Neuron (in vitro differentiated cells): ENCODE data around the gene ANKRD31.
"Not testable (repeated sequence)": the region's sequence is repeated elsewhere in the genome, so short reads cannot be mapped to it uniquely, and the experiment has no call there.

Experiments
- H2AFZ ChIP-seq: one replicate; pipeline ENCODE4 v1.6.1; 2013; ENCODE audit warnings: low read depth, mild to moderate bottlenecking, inconsistent platforms, low read length, moderate library complexity
- H3K27me3 ChIP-seq: one replicate; pipeline ENCODE4 v1.6.1; 2013; ENCODE audit warnings: low read length; ENCODE audit not compliant: insufficient read depth
- H3K36me3 ChIP-seq: one replicate; pipeline ENCODE4 v1.6.1; 2013; ENCODE audit warnings: low read length; ENCODE audit not compliant: insufficient read depth
- H3K4me1 ChIP-seq: one replicate; pipeline ENCODE4 v1.6.1; 2013; ENCODE audit warnings: low read length; ENCODE audit not compliant: insufficient read depth
- H3K4me3 ChIP-seq: 2 replicates; pipeline ENCODE4 v1.5.1; 2013; ENCODE audit warnings: mild to moderate bottlenecking, low read length, moderate library complexity
- H3K9me3 ChIP-seq: one replicate; pipeline ENCODE4 v1.6.1; 2013; ENCODE audit warnings: low read length

The ANKRD31 gene

GRCh38 chr5:75250452-75250851 is 13.8 kb upstream of the ANKRD31 start:
- not testable (repeated sequence) for H3K4me3 ChIP-seq, H2AFZ ChIP-seq, H3K27me3 ChIP-seq, H3K9me3 ChIP-seq, H3K4me1 ChIP-seq, H3K36me3 ChIP-seq

- H3K4me3 ChIP-seq: no peak overlapping the region
- H3K27me3 ChIP-seq: no peaks in the 10 kb centered on the region
- no peaks in the 10 kb centered on the region for H3K4me1 ChIP-seq
- no peak overlapping the region for H2AFZ ChIP-seq
- no peaks in the 10 kb centered on the region for H3K9me3 ChIP-seq
- no peaks in the 10 kb centered on the region for H3K36me3 ChIP-seq
Measured at GRCh38 chr5:75245023-75245422, 8.3 kb upstream of the ANKRD31 start.

- no peak overlapping the region for H3K4me3 ChIP-seq
- H3K36me3 ChIP-seq: no peaks in the 10 kb centered on the region
- no peaks in the 10 kb centered on the region for H3K9me3 ChIP-seq
- no peaks in the 10 kb centered on the region for H3K4me1 ChIP-seq
- no peaks in the 10 kb centered on the region for H3K27me3 ChIP-seq
- H2AFZ ChIP-seq: no peak overlapping the region
Measured at GRCh38 chr5:75243510-75243909, 6.8 kb upstream of the ANKRD31 start.

- Histone ChIP-seq H3K4me1 (no peaks in the 10 kb centered on the region), H2AFZ (no peak overlapping the region), H3K27me3 (no peaks in the 10 kb centered on the region), H3K4me3 (no peak overlapping the region), H3K9me3 (no peaks in the 10 kb centered on the region), H3K36me3 (no peaks in the 10 kb centered on the region)
Measured at GRCh38 chr5:75243100-75243499, 6.4 kb upstream of the ANKRD31 start.

GRCh38 chr5:75242067-75242466 is 5.4 kb upstream of the ANKRD31 start:
- Histone ChIP-seq H3K4me3 (no peak overlapping the region), H3K27me3 (no peaks in the 10 kb centered on the region), H2AFZ (no peak overlapping the region), H3K4me1 (no peaks in the 10 kb centered on the region), H3K36me3 (no peaks in the 10 kb centered on the region), H3K9me3 (no peaks in the 10 kb centered on the region)

GRCh38 chr5:75239681-75240080 is 3.0 kb upstream of the ANKRD31 start:
- no peaks in the 10 kb centered on the region for H3K9me3 ChIP-seq
- no peak overlapping the region for H3K4me3 ChIP-seq
- H3K27me3 ChIP-seq: no peaks in the 10 kb centered on the region
- H3K4me1 ChIP-seq: peaks cover 10% of the 10 kb centered on the region
- H2AFZ ChIP-seq: no peak overlapping the region
- no peaks in the 10 kb centered on the region for H3K36me3 ChIP-seq

- Histone ChIP-seq H3K27me3 (no peaks in the 10 kb centered on the region), H3K9me3 (no peaks in the 10 kb centered on the region), H3K36me3 (no peaks in the 10 kb centered on the region), H3K4me1 (peaks cover 10% of the 10 kb centered on the region), H2AFZ (peak overlapping the region; percentile 47), H3K4me3 (peak overlapping the region; percentile 86)
Measured at GRCh38 chr5:75235711-75236110, 967 bp downstream of the ANKRD31 start.

GRCh38 chr5:75234251-75234650 is 2.4 kb downstream of the ANKRD31 start:
- no peak overlapping the region for H3K4me3 ChIP-seq
- peaks cover 10% of the 10 kb centered on the region for H3K4me1 ChIP-seq
- no peak overlapping the region for H2AFZ ChIP-seq
- H3K27me3 ChIP-seq: no peaks in the 10 kb centered on the region
- H3K9me3 ChIP-seq: no peaks in the 10 kb centered on the region
- H3K36me3 ChIP-seq: no peaks in the 10 kb centered on the region

- no peaks in the 10 kb centered on the region for H3K4me1 ChIP-seq
- H3K9me3 ChIP-seq: no peaks in the 10 kb centered on the region
- no peak overlapping the region for H3K4me3 ChIP-seq
- no peaks in the 10 kb centered on the region for H3K27me3 ChIP-seq
- no peak overlapping the region for H2AFZ ChIP-seq
- no peaks in the 10 kb centered on the region for H3K36me3 ChIP-seq
Measured at GRCh38 chr5:75226916-75227315, 9.8 kb downstream of the ANKRD31 start.

- H3K4me1 ChIP-seq: no peaks in the 10 kb centered on the region
Measured at GRCh38 chr5:75225506-75225905, 11.2 kb downstream of the ANKRD31 start.

GRCh38 chr5:75220787-75221186 is 15.9 kb downstream of the ANKRD31 start:
- not testable (repeated sequence) for H3K36me3 ChIP-seq, H3K9me3 ChIP-seq, H3K27me3 ChIP-seq, H3K4me3 ChIP-seq, H3K4me1 ChIP-seq, H2AFZ ChIP-seq

More at GRCh38 chr5:75225506-75225905, 11.2 kb downstream of the ANKRD31 start:
- no peaks in the 10 kb centered on the region for H3K9me3 ChIP-seq
- H3K36me3 ChIP-seq: no peaks in the 10 kb centered on the region
- no peak overlapping the region for H3K4me3 ChIP-seq
- no peak overlapping the region for H2AFZ ChIP-seq
- H3K27me3 ChIP-seq: no peaks in the 10 kb centered on the region

GRCh38 chr5:75214928-75215327 is 21.8 kb downstream of the ANKRD31 start:
- Histone ChIP-seq H2AFZ (no peak overlapping the region), H3K4me1 (no peaks in the 10 kb centered on the region), H3K36me3 (no peaks in the 10 kb centered on the region), H3K27me3 (no peaks in the 10 kb centered on the region), H3K9me3 (peaks cover 5% of the 10 kb centered on the region), H3K4me3 (no peak overlapping the region)

- H3K4me3 ChIP-seq: no peak overlapping the region
- no peaks in the 10 kb centered on the region for H3K27me3 ChIP-seq
- H3K9me3 ChIP-seq: peaks cover 5% of the 10 kb centered on the region
- no peaks in the 10 kb centered on the region for H3K4me1 ChIP-seq
- no peak overlapping the region for H2AFZ ChIP-seq
- H3K36me3 ChIP-seq: no peaks in the 10 kb centered on the region
Measured at GRCh38 chr5:75214409-75214808, 22.3 kb downstream of the ANKRD31 start.

GRCh38 chr5:75203604-75204003 is 33.1 kb downstream of the ANKRD31 start:
- no peaks in the 10 kb centered on the region for H3K27me3 ChIP-seq
- H3K4me3 ChIP-seq: no peak overlapping the region
- H3K9me3 ChIP-seq: no peaks in the 10 kb centered on the region
- H2AFZ ChIP-seq: no peak overlapping the region
- H3K4me1 ChIP-seq: no peaks in the 10 kb centered on the region
- H3K36me3 ChIP-seq: no peaks in the 10 kb centered on the region
